ENCODE data around the gene CHD6.
"Not testable (repeated sequence)": the region's sequence is repeated elsewhere in the genome, so short reads cannot be mapped to it uniquely, and the experiment has no call there.

Gene CHD6

GRCh38 chr20:41563087-41563486 is 55.1 kb downstream of the CHD6 start:
- in situ Hi-C loops (cut with HindIII; ENCODE audit: low pct_ligation_motif_present, low pct_unique_long_range_greater_than_20kb, low sequenced_read_pairs) = no loop called here
- DNase-seq = no peak

- no peak for DNase-seq
- in situ Hi-C loops (cut with HindIII; ENCODE audit: low pct_ligation_motif_present, low pct_unique_long_range_greater_than_20kb, low sequenced_read_pairs) = no loop called here
These were observed 57.2 kb downstream of the CHD6 start for GRCh38 chr20:41560970-41561369.

- in situ Hi-C loops (cut with HindIII; ENCODE audit: low pct_ligation_motif_present, low pct_unique_long_range_greater_than_20kb, low sequenced_read_pairs) = no loop called here
- no peak for DNase-seq
These were observed 58.5 kb downstream of the CHD6 start for GRCh38 chr20:41559658-41560057.

- in situ Hi-C loops (cut with HindIII; ENCODE audit: low pct_ligation_motif_present, low pct_unique_long_range_greater_than_20kb, low sequenced_read_pairs) = no loop called here
These were observed 64.9 kb downstream of the CHD6 start for GRCh38 chr20:41553142-41553879.

GRCh38 chr20:41552295-41553068 is 65.7 kb downstream of the CHD6 start:
- in situ Hi-C loops (cut with HindIII; ENCODE audit: low pct_ligation_motif_present, low pct_unique_long_range_greater_than_20kb, low sequenced_read_pairs) = no loop called here
- no peak for DNase-seq

More at GRCh38 chr20:41553142-41553879, 64.9 kb downstream of the CHD6 start:
- no peak for DNase-seq

- in situ Hi-C loops (cut with HindIII; ENCODE audit: low pct_ligation_motif_present, low pct_unique_long_range_greater_than_20kb, low sequenced_read_pairs) = no loop called here
- no peak for DNase-seq
These were observed 67.0 kb downstream of the CHD6 start for GRCh38 chr20:41551011-41551705.

- no peak for DNase-seq
- in situ Hi-C loops (cut with HindIII; ENCODE audit: low pct_ligation_motif_present, low pct_unique_long_range_greater_than_20kb, low sequenced_read_pairs) = no loop called here
These were observed 71.0 kb downstream of the CHD6 start for GRCh38 chr20:41547221-41547620.

- in situ Hi-C loops (cut with HindIII; ENCODE audit: low pct_ligation_motif_present, low pct_unique_long_range_greater_than_20kb, low sequenced_read_pairs) = no loop called here
- no peak for DNase-seq
These were observed 71.6 kb downstream of the CHD6 start for GRCh38 chr20:41546535-41546934.

- no peak for DNase-seq
- in situ Hi-C loops (cut with HindIII; ENCODE audit: low pct_ligation_motif_present, low pct_unique_long_range_greater_than_20kb, low sequenced_read_pairs) = no loop called here
These were observed 73.7 kb downstream of the CHD6 start for GRCh38 chr20:41544472-41544871.

GRCh38 chr20:41540918-41541317 is 77.3 kb downstream of the CHD6 start:
- in situ Hi-C loops (cut with HindIII; ENCODE audit: low pct_ligation_motif_present, low pct_unique_long_range_greater_than_20kb, low sequenced_read_pairs) = no loop called here
- DNase-seq = no peak

- DNase-seq = no peak
- in situ Hi-C loops (cut with HindIII; ENCODE audit: low pct_ligation_motif_present, low pct_unique_long_range_greater_than_20kb, low sequenced_read_pairs) = no loop called here
These were observed 77.7 kb downstream of the CHD6 start for GRCh38 chr20:41540459-41540858.

- in situ Hi-C loops (cut with HindIII; ENCODE audit: low pct_ligation_motif_present, low pct_unique_long_range_greater_than_20kb, low sequenced_read_pairs) = no loop called here
- DNase-seq = no peak
These were observed 79.2 kb downstream of the CHD6 start for GRCh38 chr20:41538810-41539596.

GRCh38 chr20:41537865-41538264 is 80.3 kb downstream of the CHD6 start:
- no peak for DNase-seq
- in situ Hi-C loops (cut with HindIII; ENCODE audit: low pct_ligation_motif_present, low pct_unique_long_range_greater_than_20kb, low sequenced_read_pairs) = no loop called here

- DNase-seq; in situ Hi-C loops (cut with HindIII; ENCODE audit: low pct_ligation_motif_present, low pct_unique_long_range_greater_than_20kb, low sequenced_read_pairs): not testable (repeated sequence)
These were observed 82.6 kb downstream of the CHD6 start for GRCh38 chr20:41535551-41535950.

- no peak for DNase-seq
- in situ Hi-C loops (cut with HindIII; ENCODE audit: low pct_ligation_motif_present, low pct_unique_long_range_greater_than_20kb, low sequenced_read_pairs) = no loop called here
These were observed 83.3 kb downstream of the CHD6 start for GRCh38 chr20:41534842-41535241.

- in situ Hi-C loops (cut with HindIII; ENCODE audit: low pct_ligation_motif_present, low pct_unique_long_range_greater_than_20kb, low sequenced_read_pairs) = no loop called here
These were observed 84.0 kb downstream of the CHD6 start for GRCh38 chr20:41534170-41534569.

GRCh38 chr20:41533537-41534136 is 84.5 kb downstream of the CHD6 start:
- in situ Hi-C loops (cut with HindIII; ENCODE audit: low pct_ligation_motif_present, low pct_unique_long_range_greater_than_20kb, low sequenced_read_pairs) = no loop called here
- DNase-seq = no peak

More at GRCh38 chr20:41534170-41534569, 84.0 kb downstream of the CHD6 start:
- no peak for DNase-seq

- in situ Hi-C loops (cut with HindIII; ENCODE audit: low pct_ligation_motif_present, low pct_unique_long_range_greater_than_20kb, low sequenced_read_pairs) = no loop called here
- no peak for DNase-seq
These were observed 85.2 kb downstream of the CHD6 start for GRCh38 chr20:41532935-41533334.
